Erythroblast (primary cell): ENCODE data around the gene NTRK2.

Experiments used
- GATA1 ChIP-seq: IDR thresholded peaks from 2 replicates; pipeline ENCODE4 v1.6.1; 2011; ENCODE audit warnings: low read depth, mild to moderate bottlenecking, control low read depth, low read length, moderate library complexity
- POLR2A ChIP-seq: IDR thresholded peaks from 2 replicates; pipeline ENCODE4 v1.6.1; 2011; ENCODE audit warnings: mild to moderate bottlenecking, low read length

DNA sequence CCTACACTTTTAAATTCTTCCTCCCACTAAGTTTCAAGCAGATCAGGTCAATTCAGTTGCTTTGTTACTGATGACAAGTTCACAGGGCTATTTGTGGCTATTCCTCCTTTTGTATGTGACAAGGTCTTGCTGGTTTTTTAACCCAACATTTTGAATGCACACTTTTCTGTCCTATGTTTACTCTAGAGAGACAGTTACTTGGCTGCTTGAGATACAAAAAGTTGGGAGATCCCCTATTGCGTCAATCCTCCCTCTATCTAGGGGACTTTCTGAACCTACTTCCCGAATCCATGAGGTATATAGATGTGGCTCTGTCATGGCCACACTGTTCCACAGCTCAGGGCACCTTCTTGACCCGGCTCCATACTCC lies 386.7 kb downstream of the NTRK2 start:
- TF ChIP-seq POLR2A = no peak
- no peak for TF ChIP-seq GATA1
